Common myeloid progenitor, CD34-positive (primary cell): Measurements from ENCODE around the gene PMM1.

Source experiments
- CTCF ChIA-PET: fragments of 350-600 bp; sonication (Branson Sonifier 250); formaldehyde crosslinking; loops from one replicate; lab custom pipeline; 2021; ENCODE audit warnings: antibody characterized with exemption; lab: Charles Lee
- POLR2A ChIA-PET: fragments of 350-600 bp; sonication (Branson Sonifier 250); formaldehyde crosslinking; loops from one replicate; lab custom pipeline; 2021; ENCODE audit warnings: antibody characterized with exemption; lab: Charles Lee
- DNase-seq, 3 donors: peaks; one replicate each; pipeline versions ENCODE4 v3.0.0 to v3.0.0-alpha.2; 2013
- H3K27ac ChIP-seq, 2 experiments: 1 replicate in 1 of 2; 2 replicates in 1 of 2; pipeline ENCODE4 v1.7.0; 2013; ENCODE audit warnings: inconsistent platforms in 2 of 2, low read length in 2 of 2, mild to moderate bottlenecking in 2 of 2, low read depth in 1 of 2, moderate library complexity in 1 of 2; ENCODE audit not compliant: severe bottlenecking in 2 of 2, insufficient read depth in 1 of 2, poor library complexity in 1 of 2
- H3K27me3 ChIP-seq, 5 experiments: replicated peaks in 2 of 5; 1 replicate in 3 of 5; 2 replicates in 2 of 5; pipeline versions ENCODE4 v1.6.1 to v1.7.0; 2013; ENCODE audit warnings: low read length in 4 of 5, mild to moderate bottlenecking in 2 of 5, moderate library complexity in 2 of 5, inconsistent platforms in 1 of 5; ENCODE audit not compliant: insufficient read depth in 5 of 5, control insufficient read depth in 4 of 5
- H3K36me3 ChIP-seq, 4 experiments: 1 replicate in 2 of 4; 2 replicates in 2 of 4; pipeline versions ENCODE4 v1.6.1 to v1.7.0; 2013; ENCODE audit warnings: low read length in 3 of 4, control low read depth in 1 of 4, mild to moderate bottlenecking in 1 of 4; ENCODE audit not compliant: control insufficient read depth in 4 of 4, insufficient read depth in 4 of 4
- H3K4me1 ChIP-seq, 4 experiments: 1 replicate in 3 of 4; 2 replicates in 1 of 4; pipeline versions ENCODE4 v1.6.1 to v1.7.1; 2013; ENCODE audit warnings: low read length in 3 of 4, mild to moderate bottlenecking in 3 of 4, control low read depth in 1 of 4, inconsistent platforms in 1 of 4, moderate library complexity in 1 of 4; ENCODE audit not compliant: control insufficient read depth in 4 of 4, insufficient read depth in 4 of 4; ENCODE audit errors: control extremely low read depth in 1 of 4
- H3K4me3 ChIP-seq, 7 experiments: 1 replicate in 4 of 7; 2 replicates in 3 of 7; pipeline versions ENCODE4 v1.5.1 to v1.7.0; 2013; ENCODE audit warnings: mild to moderate bottlenecking in 7 of 7, low read length in 6 of 7, moderate library complexity in 6 of 7, inconsistent platforms in 2 of 7, low read depth in 2 of 7, control low read depth in 1 of 7; ENCODE audit not compliant: insufficient read depth in 4 of 7, control insufficient read depth in 1 of 7; ENCODE audit errors: extremely low read depth in 1 of 7
- H3K9me3 ChIP-seq, 5 experiments: 1 replicate in 4 of 5; 2 replicates in 1 of 5; pipeline versions ENCODE4 v1.6.1 to v1.7.1; 2013; ENCODE audit warnings: low read length in 4 of 5, mild to moderate bottlenecking in 2 of 5, inconsistent platforms in 1 of 5, low read depth in 1 of 5, moderate library complexity in 1 of 5; ENCODE audit not compliant: control insufficient read depth in 4 of 5, insufficient read depth in 2 of 5; ENCODE audit errors: control extremely low read depth in 1 of 5
- WGBS: methylation state at CpG from one replicate; pipeline ENCODE4 v1.1.5; 2013; ENCODE audit not compliant: insufficient coverage; 5-methylcytosine and 5-hydroxymethylcytosine counted together

The PMM1 gene

DNA sequence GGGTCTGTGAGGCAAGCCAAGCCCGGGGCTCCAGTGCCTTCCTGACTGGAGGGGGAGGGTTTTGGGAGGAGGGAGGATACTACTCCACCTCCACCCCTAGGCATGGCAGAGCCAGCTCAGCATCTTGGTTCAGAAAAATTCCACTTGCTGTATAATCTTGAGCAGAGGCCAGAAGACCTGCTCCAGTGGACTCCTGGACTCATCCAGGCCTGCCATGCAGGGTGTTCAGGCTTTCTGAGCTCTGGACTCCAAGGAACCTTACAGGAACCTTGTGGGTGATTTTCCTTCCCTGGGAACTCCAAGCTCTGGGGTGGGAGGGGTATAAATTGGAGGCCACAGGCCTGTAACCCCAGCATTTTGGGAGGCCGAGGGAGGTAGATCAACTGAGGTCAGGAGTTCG lies 19.4 kb downstream of the PMM1 start:
- POLR2A ChIA-PET = no interaction called here
- no peak overlapping the region for H3K27ac ChIP-seq
- CTCF ChIA-PET = interaction anchor here (1.3 to 1.5 kb wide), 3 partner anchors 14 to 27 kb away, joined by 4 to 5 read pairs (median 4); no protein-coding TSS in a partner anchor
- no peaks in the 10 kb centered on the region for H3K9me3 ChIP-seq
- no peak overlapping the region for H3K4me3 ChIP-seq
- peaks cover 0 to 2% (median 0%) of the 10 kb centered on the region in 4 experiments for H3K4me1 ChIP-seq
- DNase-seq = no peak
- H3K27me3 ChIP-seq = peaks cover 0 to 11% (median 5%) of the 10 kb centered on the region in 5 experiments
- H3K36me3 ChIP-seq = no peaks in the 10 kb centered on the region
- WGBS = 100% methylated on average over 2 of the region's 3 CpGs

DNA sequence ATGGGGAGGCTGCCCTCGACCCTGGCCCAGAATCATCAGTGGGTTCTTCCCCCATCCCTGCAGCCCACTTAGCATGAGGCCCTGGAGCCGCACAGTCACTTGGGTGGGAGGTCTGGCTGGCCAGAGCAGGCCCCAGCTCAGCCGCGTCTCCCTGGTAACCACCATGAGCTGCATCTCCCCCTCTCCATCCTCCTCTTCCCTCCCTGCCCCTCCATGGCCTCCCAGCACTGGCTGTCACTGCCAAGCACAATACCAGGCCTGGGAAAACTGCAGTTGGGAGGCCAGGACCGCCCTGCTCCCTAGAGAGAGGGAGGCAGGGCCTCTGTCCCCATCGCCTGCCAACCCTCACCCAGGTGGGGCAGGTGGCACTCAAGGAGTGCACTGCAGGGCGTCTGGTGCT lies 20.8 kb downstream of the PMM1 start:
- Histone ChIP-seq H3K9me3 (no peaks in the 10 kb centered on the region), H3K27ac (no peak overlapping the region), H3K4me1 (peaks cover 0 to 2% (median 0%) of the 10 kb centered on the region in 4 experiments), H3K4me3 (no peak overlapping the region), H3K36me3 (no peaks in the 10 kb centered on the region), H3K27me3 (peaks cover 0 to 11% (median 5%) of the 10 kb centered on the region in 5 experiments)
- 89% methylated on average over 7 of the region's 7 CpGs for WGBS
- POLR2A ChIA-PET = no interaction called here
- no peak for DNase-seq
- CTCF ChIA-PET = interaction anchor here (1.3 to 1.9 kb wide), 5 partner anchors 8 to 166 kb away, joined by 3 to 8 read pairs (median 5); no protein-coding TSS in a partner anchor

DNA sequence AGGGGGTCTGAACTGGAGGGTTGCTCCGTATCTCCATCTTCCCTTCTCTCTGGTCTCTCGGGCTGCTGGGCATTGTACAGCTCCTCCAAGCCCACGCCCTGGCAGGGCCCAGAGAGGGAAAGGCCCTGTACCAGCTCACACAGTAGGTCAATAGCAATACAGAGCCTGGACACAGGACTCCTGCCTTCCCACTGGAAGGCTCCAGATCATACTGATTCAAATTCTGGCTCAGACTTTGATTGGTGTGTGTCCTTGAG lies 22.2 kb downstream of the PMM1 start:
- Histone ChIP-seq H3K27ac (no peak overlapping the region), H3K4me3 (no peak overlapping the region), H3K27me3 (peaks cover 0 to 22% (median 13%) of the 10 kb centered on the region in 5 experiments), H3K9me3 (no peaks in the 10 kb centered on the region), H3K36me3 (no peaks in the 10 kb centered on the region), H3K4me1 (peaks cover 0 to 7% (median 0%) of the 10 kb centered on the region in 4 experiments)
- 95% methylated on average over 3 of the region's 3 CpGs for WGBS
- POLR2A ChIA-PET = no interaction called here
- no peak for DNase-seq
- CTCF ChIA-PET = interaction anchor here (1.3 to 1.9 kb wide), 3 partner anchors 9 to 164 kb away, joined by 3 to 8 read pairs (median 5); no protein-coding TSS in a partner anchor

DNA sequence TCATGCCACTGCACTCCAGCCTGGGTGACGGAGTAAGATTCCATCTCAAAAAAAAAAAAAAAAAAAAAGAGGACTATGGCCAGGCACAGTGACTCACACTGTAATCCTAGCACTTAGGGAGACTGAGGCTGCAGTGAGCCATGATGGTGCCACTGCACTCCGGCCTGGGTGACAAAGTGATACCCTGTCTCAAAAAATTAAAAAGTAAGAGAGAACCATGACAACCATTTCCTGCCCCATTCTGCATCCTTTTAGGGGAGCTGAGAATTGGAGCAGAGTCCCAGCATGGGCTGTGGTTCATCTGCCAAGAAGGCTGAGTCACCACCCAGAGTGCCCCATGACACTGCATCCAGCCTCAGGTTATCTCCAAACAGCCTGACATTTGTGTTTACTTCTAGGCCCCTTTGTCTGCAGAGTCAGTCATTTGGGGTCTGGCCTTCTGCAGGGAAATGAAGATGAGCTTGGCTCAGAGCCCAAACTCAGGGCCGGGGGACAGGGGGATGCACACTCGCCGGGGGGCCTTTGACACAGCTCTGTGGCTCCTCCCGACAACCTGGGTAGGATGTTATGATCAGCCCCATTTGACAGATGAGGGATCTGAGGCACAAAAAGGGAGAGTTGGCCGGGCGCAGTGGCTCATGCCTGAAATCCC lies 24.1 kb downstream of the PMM1 start:
- Histone ChIP-seq H3K4me3 (no peak overlapping the region), H3K9me3 (no peaks in the 10 kb centered on the region), H3K4me1 (peaks cover 0 to 7% (median 0%) of the 10 kb centered on the region in 4 experiments), H3K27me3 (peaks cover 0 to 41% (median 18%) of the 10 kb centered on the region in 5 experiments), H3K27ac (no peak overlapping the region), H3K36me3 (no peaks in the 10 kb centered on the region)
- WGBS = 72% methylated on average over 8 of the region's 8 CpGs
- POLR2A ChIA-PET = interaction anchor here (0.6 kb wide), 1 partner anchor 18 kb away, joined by 3 read pairs; no protein-coding TSS in a partner anchor
- CTCF ChIA-PET = interaction anchor here (0.7 to 1.2 kb wide), 3 partner anchors 11 to 22 kb away, joined by 3 to 5 read pairs (median 3); partner anchors contain the start of gene POLR3H
- DNase-seq = peak; percentile 66 to 93 (median 91)

DNA sequence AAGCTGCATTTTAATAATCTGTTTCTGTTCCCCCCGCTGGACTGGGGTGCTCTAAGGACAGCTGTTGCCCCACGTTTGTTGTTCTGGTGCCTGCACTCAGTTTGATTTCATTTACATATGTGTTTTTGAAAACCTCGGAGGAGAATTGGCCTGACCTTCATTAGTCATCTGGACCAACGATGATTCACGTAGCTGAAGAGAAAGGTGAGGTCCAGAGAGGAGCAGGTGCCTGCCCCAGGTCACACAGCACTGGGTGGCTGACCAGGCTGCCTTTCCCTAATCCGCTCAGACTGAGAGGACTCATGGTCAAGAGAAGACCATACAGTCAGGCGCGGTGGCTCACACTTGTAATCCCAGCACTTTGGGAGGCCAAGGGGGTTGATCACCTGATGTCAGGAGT lies 25.1 kb downstream of the PMM1 start:
- Histone ChIP-seq H3K27me3 (peaks cover 0 to 50% (median 22%) of the 10 kb centered on the region in 5 experiments), H3K27ac (no peak overlapping the region), H3K4me3 (no peak overlapping the region), H3K4me1 (peaks cover 0 to 7% (median 0%) of the 10 kb centered on the region in 4 experiments), H3K36me3 (no peaks in the 10 kb centered on the region), H3K9me3 (no peaks in the 10 kb centered on the region)
- 99% methylated on average over 8 of the region's 8 CpGs for WGBS
- DNase-seq = no peak
- POLR2A ChIA-PET = no interaction called here
- CTCF ChIA-PET = interaction anchor here (0.7 to 2.3 kb wide), 4 partner anchors 12 to 32 kb away, joined by 3 to 9 read pairs (median 5); partner anchors contain the start of gene POLR3H

DNA sequence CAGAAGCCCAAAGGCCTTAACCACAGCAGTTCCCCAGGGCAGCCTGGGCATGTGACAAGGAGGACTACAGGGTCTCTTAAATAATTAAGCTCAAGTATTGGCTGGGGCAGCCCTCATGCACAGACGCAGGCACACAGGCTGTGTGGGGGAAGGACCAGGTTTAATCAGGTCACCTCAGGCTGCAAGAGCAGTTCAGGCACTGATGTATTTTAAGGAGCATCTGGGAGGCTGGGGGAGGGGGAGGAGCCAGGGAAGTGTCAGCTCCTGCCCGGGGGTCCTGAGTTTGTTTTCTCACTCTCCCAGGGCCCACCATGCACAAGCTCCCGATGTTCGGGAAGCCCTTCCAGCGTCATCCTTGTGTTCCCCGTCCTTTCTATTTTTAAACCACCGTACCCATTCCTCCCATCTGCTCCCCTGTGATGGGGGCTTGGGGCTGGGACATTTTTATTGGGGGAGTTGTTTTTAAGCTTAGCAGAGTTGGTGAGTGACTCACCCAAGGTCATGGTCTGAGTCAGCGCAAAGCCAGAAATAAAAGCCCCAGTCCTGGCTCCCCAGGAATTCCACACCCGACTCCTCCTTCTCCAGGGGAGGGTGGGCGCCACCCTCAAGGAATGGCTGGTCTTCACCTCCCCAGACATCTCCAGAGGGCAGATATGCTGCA lies 26.5 kb downstream of the PMM1 start:
- no peak for DNase-seq
- no peaks in the 10 kb centered on the region for H3K36me3 ChIP-seq
- H3K4me3 ChIP-seq = no peak overlapping the region
- H3K27ac ChIP-seq = no peak overlapping the region
- H3K9me3 ChIP-seq = no peaks in the 10 kb centered on the region
- H3K4me1 ChIP-seq = peaks cover 0 to 7% (median 0%) of the 10 kb centered on the region in 4 experiments
- H3K27me3 ChIP-seq = peaks cover 0 to 51% (median 22%) of the 10 kb centered on the region in 5 experiments
- POLR2A ChIA-PET = no interaction called here
- CTCF ChIA-PET = interaction anchor here (1.1 to 2.3 kb wide), 7 partner anchors 9 to 41 kb away, joined by 3 to 9 read pairs (median 5); partner anchors contain the start of gene POLR3H
- WGBS = 90% methylated on average over 3 of the region's 10 CpGs
